Panc1 (cell line): ENCODE data around the gene MPRIP.

Experiments used
- CTCF ChIP-seq: fragments of 450-650 bp; IDR thresholded peaks from 2 replicates; pipeline ENCODE4 v1.5.1; 2017; ENCODE audit warnings: mild to moderate bottlenecking
- POLR2AphosphoS5 ChIP-seq: IDR thresholded peaks from 2 replicates; pipeline ENCODE4 v1.6.1; 2012; ENCODE audit warnings: mild to moderate bottlenecking, low read depth, low read length, moderate library complexity
- REST ChIP-seq, 2 experiments: IDR thresholded peaks; 2 replicates each; pipeline ENCODE4 v1.6.1; 2011 to 2012; ENCODE audit warnings: low read depth in 2 of 2, control low read depth in 1 of 2, low read length in 1 of 2, mild to moderate bottlenecking in 1 of 2, moderate library complexity in 1 of 2; ENCODE audit not compliant: insufficient read depth in 1 of 2
- SIN3A ChIP-seq: IDR thresholded peaks from 2 replicates; pipeline ENCODE4 v1.6.1; 2012; ENCODE audit warnings: low read depth, mild to moderate bottlenecking, low read length, moderate library complexity, borderline replicate concordance; ENCODE audit not compliant: insufficient read depth
- TCF7L2 ChIP-seq: IDR thresholded peaks from 2 replicates; pipeline ENCODE4 v1.6.1; 2011; ENCODE audit warnings: mild to moderate bottlenecking, low read depth, low read length, inconsistent platforms

GRCh38 chr17:17060001-17060922 is 18.0 kb downstream of the MPRIP start:
- TF ChIP-seq CTCF (no peak), POLR2AphosphoS5 (no peak), TCF7L2 (no peak), REST (IDR thresholded peaks at IDR 0.05; ENCODE audit: insufficient read depth in 1 of 2, low read depth in 2 of 2, low read length in 1 of 2) (no peak), SIN3A (no peak)
